OCI-LY3 (cell line): ENCODE results near the gene JPT2.

Source experiments
- EZH2phosphoT487 ChIP-seq: fragments of 200-600 bp; shearing (Covaris generic); IDR thresholded peaks from 2 replicates; pipeline ENCODE4 v1.6.1; 2018; ENCODE audit warnings: antibody characterized with exemption, mixed run types, low read depth
- TF ChIP-seq, protein P1 (sequence below): fragments of 200-600, 300-600 bp; sonication (generic); IDR thresholded peaks from 2 replicates; pipeline ENCODE4 v1.5.1; 2014; ENCODE audit warnings: antibody characterized with exemption, low read length, low read depth

DNA sequence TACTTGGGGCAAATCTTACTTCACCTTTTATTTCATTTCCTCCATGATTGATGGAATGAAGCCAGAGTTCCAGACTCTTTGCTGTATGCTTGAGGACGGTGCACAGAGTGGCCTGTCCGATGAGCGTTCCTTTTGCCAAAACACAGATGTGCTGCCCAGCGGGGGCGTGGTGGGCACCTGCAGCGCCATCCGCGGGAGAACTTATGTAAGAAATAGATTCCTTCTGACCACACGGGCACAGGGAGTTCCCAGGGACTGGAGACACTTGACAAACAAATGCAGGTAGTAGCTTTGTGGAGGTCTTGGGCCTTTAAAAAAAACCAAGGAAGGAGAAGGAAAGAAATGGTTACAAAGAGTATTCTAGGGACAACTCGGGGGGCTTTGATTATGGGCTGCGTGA, 35.3 kb upstream of the JPT2 start:
- TF ChIP-seq, protein P1, sequence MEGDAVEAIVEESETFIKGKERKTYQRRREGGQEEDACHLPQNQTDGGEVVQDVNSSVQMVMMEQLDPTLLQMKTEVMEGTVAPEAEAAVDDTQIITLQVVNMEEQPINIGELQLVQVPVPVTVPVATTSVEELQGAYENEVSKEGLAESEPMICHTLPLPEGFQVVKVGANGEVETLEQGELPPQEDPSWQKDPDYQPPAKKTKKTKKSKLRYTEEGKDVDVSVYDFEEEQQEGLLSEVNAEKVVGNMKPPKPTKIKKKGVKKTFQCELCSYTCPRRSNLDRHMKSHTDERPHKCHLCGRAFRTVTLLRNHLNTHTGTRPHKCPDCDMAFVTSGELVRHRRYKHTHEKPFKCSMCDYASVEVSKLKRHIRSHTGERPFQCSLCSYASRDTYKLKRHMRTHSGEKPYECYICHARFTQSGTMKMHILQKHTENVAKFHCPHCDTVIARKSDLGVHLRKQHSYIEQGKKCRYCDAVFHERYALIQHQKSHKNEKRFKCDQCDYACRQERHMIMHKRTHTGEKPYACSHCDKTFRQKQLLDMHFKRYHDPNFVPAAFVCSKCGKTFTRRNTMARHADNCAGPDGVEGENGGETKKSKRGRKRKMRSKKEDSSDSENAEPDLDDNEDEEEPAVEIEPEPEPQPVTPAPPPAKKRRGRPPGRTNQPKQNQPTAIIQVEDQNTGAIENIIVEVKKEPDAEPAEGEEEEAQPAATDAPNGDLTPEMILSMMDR: no peak
- TF ChIP-seq EZH2phosphoT487: no peak
